NCI-H187 (cell line): ENCODE data around the gene HAL.

Experiments used
- DNase-seq, 2 experiments: peaks; one replicate each; lab custom pipeline; 2025; lab: John Stamatoyannopoulos, UW

The HAL gene

DNA sequence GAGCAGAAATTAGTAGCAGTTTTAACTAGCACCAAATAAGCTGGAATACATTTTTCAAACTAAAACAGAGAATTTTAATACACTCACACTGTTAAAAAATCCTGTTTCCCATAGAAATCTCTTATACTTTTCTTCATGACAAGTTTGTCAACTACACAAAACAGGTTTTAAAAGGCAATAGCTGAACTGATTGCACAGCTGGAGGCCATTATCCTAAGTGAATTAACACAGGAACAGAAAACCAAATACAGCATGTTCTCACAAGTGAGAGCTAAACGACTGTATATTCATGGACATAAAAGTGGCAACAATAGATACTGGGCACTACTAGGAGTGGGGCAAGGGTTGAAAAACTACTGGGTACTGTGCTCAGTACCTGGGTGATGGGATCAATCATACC is 11.6 kb upstream of the HAL start:
- DNase-seq, result no peak

DNA sequence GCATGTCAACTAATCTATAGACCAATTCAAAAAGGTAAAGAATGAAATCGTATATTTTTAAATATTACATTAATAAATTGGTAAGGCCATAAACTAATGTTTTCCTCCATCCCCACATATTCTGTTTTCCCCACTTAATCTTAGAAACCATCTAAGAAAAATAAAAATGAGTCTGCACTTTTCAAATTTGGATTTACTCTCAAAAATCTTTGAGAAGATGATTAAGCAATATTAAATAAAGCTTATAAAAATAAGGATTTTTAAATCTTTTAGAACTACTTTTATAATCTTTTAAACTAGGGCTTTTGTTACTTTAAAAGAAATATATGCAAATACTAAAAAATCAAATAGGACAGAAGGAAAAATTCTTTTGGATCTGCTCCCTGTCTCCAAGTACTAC is 10.6 kb upstream of the HAL start:
- DNase-seq, result no peak

- no peak for DNase-seq
These were observed 4.7 kb upstream of the HAL start for GRCh38 chr12:96000858-96001257.

DNA sequence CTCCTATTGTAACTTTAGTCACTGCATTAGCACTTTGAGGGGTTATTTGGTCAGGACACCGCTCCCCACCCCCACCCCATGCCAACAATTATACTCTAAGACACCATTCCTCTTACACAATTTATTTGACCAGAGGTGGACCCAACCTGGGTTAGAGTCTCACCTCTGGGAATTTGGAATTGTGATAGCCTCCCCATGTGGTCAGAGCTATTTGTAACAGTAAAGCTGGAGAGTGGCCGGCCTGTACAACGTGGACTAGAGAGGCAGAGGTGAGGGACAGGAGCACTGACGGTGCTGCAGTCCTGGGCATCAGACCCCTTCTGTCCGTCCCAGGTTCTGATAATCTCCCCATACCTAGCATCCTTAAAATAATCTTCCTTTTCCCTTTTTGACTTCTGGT is 3.3 kb upstream of the HAL start:
- DNase-seq, result no peak

GRCh38 chr12:95998611-95999286 is 2.6 kb upstream of the HAL start:
- DNase-seq, result peak; percentile 2 to 4

DNA sequence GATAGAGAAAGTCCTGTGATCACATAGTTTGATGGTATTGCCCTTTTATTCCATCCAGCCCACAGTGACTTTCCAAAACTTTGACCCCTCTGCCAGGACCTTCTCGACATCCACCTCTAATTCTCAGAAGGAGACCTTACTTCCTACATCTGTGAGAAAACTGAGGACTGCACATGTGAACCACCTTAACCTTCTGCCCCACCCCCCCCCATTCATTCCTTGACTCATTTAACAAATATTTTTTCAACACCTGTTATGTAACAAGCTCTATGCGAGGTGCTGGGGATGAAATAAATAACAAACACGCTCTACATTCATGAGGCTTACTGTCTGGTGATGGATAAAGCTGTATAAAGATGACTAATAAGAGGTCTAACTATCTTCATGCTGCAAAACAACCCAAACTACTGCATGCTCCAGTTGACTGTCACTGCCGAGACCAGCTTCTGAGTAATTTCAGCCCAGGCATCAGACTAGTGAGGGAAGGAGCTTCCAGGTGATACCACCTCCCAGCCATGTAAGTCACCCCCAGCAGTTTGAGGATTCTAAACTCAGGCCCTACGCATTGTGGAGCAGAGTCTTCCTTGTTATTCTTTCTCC is 1.9 kb upstream of the HAL start:
- DNase-seq, result no peak

- no peak for DNase-seq
These were observed 1.1 kb upstream of the HAL start for GRCh38 chr12:95997276-95997675.

- no peak for DNase-seq
These were observed 709 bp downstream of the HAL start for GRCh38 chr12:95995238-95996031.

- DNase-seq, result no peak
These were observed 1.7 kb downstream of the HAL start for GRCh38 chr12:95994476-95994875.

- DNase-seq, result no peak
These were observed 2.2 kb downstream of the HAL start for GRCh38 chr12:95993907-95994306.

GRCh38 chr12:95990136-95990535 is 6.0 kb downstream of the HAL start:
- no peak for DNase-seq

DNA sequence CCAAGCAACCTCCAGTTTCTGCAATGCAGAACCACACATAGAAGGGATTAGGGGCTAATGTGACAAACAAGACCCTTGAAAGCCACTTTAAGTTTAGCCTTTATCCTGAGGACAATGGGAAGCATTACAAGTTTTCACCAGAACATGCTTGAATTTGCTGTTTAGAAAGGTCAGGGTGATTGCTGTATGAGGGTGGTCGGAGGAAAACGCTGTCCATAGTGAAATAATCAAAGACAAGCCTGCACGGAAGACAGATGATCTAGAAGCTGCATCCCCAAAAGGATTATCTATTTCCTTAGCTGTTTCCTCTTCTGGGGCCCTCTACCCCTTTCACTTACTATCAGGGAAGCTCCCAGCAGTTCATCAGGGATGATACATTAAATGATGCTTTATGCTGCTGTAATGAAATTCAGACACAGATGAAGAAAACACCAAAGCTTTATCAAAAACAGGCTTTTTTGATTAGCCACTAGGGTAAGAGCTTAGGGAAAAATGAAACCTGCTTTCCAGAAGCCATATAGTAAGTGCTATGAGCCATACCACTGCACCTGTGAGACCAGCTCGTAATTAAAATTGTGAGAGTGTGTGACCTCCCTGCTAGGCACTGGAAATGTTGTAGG is 6.5 kb downstream of the HAL start:
- DNase-seq, result no peak

DNA sequence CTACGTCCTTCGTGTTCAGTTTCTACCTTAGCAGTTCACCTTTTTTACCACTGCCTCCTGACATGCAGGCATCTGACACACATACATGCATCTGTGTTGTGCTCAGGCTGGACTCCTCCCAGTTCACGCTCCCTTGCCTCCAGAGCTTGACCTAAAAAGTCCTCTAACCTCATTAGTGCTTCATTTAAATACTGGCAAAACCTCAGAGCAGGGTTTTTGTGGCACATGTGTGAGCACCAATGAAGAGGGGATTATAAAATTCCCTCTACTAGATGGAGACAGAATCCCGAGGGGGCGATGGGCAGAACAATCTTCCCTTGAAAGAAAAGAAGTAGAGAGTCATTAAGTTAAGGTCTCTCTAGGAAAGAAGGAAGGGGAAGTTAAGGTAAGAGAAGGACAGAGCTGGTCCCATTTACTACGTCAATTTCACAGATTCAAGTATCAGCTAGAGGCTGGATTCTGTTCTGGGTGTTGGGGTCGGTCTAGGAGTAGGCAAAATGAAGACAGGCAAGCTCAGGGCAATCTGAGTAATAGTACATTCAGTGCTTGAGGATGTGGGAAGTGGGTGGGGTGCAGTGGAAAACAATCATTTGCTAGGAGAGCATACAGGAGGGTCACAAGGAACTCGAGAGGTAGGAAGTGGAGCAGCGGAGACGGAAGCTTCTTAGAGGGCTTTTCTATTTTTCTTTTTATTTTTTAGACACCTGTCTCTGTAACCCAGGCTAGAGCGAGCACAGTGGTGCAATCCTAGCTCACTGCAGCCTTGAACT is 7.5 kb downstream of the HAL start:
- no peak for DNase-seq

GRCh38 chr12:95986635-95987570 is 9.2 kb downstream of the HAL start:
- no peak for DNase-seq

- DNase-seq, result no peak
These were observed 11.5 kb downstream of the HAL start for GRCh38 chr12:95984682-95985081.

GRCh38 chr12:95982602-95983001 is 13.5 kb downstream of the HAL start:
- no peak for DNase-seq

- no peak for DNase-seq
These were observed 15.7 kb downstream of the HAL start for GRCh38 chr12:95980437-95980836.

- DNase-seq, result no peak
These were observed 17.4 kb downstream of the HAL start for GRCh38 chr12:95978774-95979173.

DNA sequence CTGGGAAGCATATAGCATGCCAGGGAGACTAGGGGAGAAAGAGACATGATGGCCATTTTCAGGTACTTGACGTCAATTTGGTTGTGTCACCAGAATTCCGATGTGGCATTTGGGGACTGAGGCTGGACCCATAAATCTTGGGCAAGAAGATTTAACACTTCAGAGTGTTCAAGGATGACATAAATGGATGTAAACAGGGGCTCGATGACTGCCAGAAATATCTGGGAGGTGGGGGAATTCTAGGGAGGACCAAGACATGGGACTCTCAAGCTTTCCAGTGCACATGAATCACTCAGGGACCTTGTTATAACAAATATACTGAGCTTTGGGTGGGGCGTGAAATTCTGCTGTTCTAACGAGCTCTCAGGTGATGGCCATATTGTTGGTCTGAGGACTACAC is 17.8 kb downstream of the HAL start:
- DNase-seq, result no peak

- no peak for DNase-seq
These were observed 18.3 kb downstream of the HAL start for GRCh38 chr12:95977764-95978305.

DNA sequence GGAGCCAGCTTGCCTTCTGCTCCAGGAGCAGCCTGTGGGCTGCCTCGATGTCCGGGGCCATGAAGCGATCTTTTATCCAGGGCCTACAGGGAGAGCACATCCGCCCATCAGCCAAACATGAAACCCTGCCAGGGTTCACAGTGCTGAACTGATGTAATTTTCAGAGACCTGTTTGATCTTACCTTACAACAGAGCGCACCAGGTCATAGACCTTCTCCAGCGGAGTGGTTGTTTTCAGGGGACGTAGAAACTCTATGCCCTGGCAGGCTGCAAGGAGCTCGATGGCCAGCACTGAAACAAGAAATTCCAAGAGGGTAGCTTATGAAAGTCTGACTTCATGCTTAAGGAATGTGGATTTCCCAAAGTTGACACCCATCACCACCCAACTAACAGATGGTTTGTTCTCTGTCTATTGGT is 19.7 kb downstream of the HAL start:
- DNase-seq, result no peak
